GM21717 (cell line): ENCODE results near the gene SGTA.
"Not testable (repeated sequence)": the region's sequence is repeated elsewhere in the genome, so short reads cannot be mapped to it uniquely, and the experiment has no call there.

Source experiments
- ATAC-seq: cut with Tn5 transposase; IDR thresholded peaks from one replicate; pipeline ENCODE4 v1.9.1; 2021; ENCODE audit warnings: mild to moderate bottlenecking, moderate library complexity; ENCODE audit not compliant: unreplicated experiment

SGTA gene

GRCh38 chr19:2795827-2796658 lies 13.0 kb upstream of the SGTA start:
- ATAC-seq: no peak

- ATAC-seq: no peak
Measured at GRCh38 chr19:2793577-2793976, 10.5 kb upstream of the SGTA start.

- no peak for ATAC-seq
Measured at GRCh38 chr19:2793126-2793525, 10.1 kb upstream of the SGTA start.

DNA sequence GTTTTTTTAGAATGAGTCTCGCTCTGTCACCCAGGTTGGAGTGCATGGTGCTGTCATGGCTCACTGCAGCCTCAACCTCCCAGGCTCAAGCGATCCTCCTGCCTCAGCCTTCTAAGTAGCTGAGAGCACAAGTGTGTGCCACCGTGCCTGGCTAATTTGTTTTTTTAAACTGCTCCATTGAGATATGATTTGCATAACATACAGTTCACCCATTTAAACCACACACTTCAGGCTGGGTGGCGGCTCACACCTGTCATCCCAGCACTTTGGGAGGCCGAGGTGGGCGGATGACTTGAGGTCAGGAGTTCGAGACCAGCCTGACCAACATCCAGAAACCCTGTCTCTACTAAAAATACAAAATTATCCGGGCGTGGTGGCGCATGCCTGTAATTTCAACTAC lies 9.6 kb upstream of the SGTA start:
- ATAC-seq: not testable (repeated sequence)

GRCh38 chr19:2791876-2792275 lies 8.8 kb upstream of the SGTA start:
- no peak for ATAC-seq

DNA sequence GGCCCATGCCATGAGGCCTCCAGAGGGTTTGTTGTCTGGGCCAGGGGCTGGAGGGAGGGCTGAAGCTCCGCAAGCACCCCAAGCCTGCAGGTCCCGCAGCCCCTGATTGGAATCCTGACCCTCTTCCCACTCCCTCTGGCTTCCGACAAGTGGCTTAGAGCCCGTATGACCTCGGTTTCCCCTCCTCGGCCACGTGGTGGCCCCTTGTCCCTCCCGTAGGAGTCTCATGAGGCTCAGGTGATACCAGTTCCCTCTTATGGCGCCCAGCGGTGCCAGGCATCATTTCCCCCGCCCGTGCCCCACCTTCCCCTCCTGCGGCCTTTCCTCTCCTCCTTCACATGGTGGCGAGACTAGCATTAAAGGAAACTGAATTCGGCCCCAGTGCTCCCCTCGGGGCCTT lies 8.4 kb upstream of the SGTA start:
- no peak for ATAC-seq

DNA sequence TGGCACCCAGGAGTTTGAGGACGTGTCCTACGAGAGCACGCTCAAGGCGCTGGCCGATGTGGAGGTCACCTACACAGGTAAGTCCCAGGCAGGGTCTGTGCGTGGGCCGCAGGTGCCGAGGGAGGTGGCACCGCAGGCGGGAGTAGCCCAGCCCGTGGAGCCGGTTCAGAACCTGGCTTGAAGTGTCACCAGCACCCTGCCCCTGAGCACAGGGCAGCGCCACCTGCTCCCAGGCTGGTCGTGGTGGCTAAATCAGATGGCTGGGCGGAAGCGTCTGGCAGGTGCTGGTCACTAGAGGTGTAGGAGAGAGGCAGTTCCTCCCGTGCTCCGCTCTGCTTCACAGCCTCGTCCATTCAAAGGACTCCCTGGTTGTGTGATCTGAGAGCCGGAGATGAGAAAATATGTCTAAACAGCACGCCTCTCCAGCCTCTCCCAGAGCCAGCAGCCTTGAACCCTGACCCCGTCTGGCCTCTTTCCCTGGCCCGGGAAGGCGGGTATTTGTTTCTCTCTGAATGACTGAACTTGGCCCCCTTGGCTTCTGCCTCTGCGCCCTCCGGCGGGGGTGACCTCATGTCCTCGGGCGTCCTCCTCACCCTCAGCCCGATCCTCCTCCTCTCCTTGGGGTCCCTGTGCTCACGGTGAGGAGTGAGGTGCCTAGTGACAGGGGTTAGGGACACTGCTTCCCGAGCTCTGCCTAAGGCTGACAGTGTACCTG lies 7.6 kb upstream of the SGTA start:
- no peak for ATAC-seq

- ATAC-seq: no peak
Measured at GRCh38 chr19:2790194-2790556, 7.1 kb upstream of the SGTA start.

- ATAC-seq: no peak
Measured at GRCh38 chr19:2788237-2788636, 5.2 kb upstream of the SGTA start.

- ATAC-seq: no peak
Measured at GRCh38 chr19:2787115-2787514, 4.0 kb upstream of the SGTA start.

DNA sequence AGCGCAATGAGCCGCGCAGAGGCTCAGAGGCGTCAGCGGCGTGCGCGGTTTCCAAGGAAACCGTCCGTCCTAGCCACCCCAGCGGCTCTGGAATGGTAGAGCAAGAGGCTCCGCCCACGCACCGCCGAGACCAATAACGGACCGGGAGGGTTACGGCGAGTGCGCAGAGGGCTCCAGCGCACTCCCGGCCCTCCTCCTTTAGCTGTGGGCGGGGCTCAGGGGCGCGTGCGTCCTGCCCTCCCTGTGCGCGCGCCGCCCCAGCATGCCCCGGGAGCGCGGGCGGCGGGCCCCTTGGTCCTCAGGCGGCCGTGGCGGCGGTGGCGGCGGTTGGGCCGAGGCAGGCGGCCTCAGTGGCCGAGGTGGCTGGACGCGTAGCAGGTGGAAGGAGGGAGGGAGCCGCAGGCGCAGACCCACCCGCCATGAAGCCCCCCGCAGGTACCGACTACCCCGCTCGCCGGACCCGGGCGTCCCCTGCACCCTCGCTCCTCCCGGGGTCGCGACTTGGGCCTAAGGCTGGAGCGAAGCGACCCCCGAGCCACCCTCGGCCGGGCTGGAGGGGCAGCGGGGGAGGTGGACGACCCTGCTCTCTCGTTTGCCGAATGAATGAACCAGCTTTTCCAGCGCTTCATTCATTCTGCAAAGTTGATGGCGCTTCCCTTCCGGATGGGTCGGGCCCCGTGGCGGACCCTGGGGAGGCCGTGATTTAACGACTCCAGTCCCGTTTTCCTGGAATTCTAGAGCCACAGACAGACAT lies 2.3 kb upstream of the SGTA start, which contains the start of gene THOP1:
THOP1 (plus strand) TSS at position 260 of the 754 bp plus-strand sequence; CDS start at position 420, 160 bp downstream.
- peak; percentile 39 for ATAC-seq

DNA sequence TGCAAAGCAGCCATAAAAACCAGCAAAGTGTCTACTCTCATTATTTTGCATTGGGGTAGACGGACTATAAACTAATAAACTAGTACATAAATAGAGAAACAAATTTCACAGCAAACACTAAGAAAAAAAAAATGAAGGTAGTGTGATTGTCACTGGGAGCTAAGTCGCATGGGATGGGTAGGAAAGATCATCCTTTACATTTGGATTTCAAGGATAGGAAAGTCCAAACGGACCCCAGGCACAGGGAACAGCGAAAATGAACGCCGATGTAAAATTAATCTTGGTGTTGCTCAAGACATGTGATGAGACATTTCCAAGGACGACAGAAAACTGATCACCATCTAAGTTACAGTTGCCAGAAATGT lies 690 bp upstream of the SGTA start:
- no peak for ATAC-seq

DNA sequence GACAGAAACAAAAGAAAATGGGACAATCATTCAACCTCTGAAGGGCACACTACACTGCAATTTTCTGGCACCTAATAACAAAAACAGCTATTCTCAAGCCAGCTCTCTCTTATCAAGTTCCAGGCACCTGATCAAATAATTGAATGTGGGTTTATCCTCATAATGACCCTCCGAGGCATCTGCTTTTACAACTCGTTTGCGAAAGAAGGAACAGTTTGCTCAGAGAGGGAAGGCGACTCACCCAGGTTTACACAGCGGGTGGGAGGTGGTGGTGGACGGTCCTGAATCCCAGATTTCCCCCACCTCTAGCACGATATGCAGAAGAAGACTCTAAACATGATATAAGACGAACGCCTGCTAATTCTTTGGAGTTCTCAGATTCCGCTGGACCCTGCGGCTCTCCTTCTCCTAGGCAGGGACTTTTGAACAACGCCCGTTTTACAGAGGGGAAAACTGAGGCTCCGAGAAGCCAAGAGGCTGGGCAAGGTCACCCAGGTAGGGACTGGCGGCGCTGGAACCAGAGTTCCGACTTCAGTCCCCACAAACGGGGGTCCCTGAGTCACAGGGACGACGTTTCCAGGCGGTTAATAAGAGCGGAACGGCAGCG lies 641 bp downstream of the SGTA start:
- ATAC-seq: no peak

DNA sequence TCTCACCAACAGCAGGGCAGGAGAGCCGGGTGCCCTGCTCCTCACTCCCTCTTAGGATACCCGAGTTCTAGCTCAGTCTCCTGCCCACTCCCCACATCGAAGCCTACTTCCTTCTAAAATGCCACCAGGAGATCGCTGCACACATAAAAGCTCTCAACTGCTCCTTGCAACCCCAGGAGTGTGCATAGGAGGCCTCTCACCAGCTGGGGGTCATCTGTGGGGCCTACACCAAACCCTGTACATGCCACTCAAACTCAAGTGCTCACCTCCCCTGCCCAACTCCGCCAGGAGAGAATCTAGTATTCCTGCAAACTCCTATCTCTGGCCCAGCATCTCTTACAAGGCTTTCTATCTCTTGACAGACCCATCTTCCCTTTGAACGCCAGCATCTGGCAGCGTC lies 2.8 kb downstream of the SGTA start:
- no peak for ATAC-seq

DNA sequence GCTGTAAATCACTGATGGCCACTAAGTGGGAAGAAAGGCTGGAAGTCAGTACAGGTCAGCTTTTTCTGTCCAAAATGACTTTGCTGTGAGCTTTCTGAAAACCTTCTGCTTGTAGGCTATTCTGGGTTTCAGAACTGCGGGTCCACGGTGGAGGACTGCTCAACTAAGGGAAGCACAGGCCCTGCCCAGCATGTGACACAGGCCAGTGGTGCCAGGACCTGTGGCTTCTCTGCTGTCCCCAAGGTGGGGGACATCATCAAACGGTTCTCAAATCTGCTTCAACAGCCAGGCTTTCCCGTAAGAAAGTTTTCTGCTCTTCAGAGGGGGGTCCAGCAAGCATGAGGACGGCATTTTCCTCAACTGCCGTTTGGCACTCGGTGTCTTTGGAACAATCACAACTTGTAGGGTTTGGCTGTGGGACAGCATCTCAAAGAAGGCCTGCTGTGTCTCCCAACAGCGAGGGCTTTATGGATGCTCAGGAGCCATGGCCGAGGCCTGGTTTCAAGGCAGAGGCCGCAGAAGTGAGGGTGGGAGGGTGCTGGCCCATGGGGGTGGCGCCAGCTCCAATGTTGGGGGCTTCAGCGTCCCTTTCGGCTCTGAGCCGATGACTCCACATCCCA lies 3.8 kb downstream of the SGTA start:
- ATAC-seq: no peak

DNA sequence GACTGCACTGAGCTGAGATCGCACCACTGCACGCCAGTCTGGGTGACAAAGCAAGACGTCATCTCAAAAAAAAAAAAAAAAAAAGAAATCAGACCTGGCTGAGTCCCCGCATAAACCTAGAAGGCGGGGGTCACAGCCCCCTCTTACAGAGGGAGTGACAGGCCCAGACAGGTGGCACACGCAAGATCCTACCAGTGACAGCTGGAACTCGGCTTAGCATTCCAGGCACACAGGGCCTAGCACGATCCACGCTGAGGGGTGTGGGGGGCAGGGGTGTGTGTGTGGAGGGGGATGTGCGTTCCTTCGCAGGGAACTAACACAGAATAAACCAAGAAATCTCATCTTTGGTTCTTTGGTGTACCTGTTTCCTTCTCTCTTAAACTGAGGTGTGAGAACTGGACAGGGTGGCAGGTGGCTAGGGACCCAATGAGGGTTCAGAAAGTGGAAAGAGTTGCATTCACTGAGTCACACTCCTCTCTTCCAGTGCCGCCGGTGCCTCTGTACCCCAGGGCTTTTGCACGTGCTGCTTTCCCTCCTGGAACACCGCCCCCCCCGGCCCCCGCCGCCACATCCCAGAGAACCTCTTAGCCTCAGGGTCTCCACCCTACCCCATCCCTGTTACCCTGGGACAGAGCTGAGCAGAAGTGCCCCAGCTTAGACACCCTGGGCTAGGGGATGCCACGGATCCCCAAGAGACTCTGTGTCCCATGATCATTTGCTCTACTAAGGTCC lies 5.0 kb downstream of the SGTA start:
- ATAC-seq: no peak

GRCh38 chr19:2775556-2776430 lies 7.3 kb downstream of the SGTA start:
- ATAC-seq: no peak

DNA sequence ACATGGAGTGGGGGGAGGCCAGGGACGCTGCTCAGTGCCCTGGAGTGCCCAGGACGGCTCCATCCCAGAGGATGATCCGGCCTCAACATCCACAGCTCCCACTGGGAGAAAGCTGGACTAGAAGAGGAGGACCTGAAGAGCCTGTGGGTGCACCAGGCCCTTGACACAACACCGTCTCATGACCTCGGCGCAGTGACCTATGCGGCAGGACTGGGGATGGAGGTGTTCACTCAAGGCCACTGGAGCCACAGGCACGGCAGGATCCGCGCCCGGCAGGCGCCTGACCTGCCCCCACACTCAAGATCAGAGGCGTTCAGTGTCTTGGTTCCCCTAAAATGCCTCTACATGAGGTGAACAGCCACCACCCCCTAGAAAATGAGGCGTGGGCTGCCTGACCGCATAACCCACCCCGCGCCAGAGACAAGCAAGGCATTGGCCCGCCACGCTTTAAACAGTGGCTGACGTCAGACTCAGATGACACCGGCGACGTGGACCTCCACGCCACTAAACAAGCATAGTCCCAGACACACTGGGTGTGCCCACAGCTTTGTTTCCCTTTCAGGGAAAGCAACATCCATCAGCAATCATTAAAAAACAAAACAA lies 8.0 kb downstream of the SGTA start:
- no peak for ATAC-seq
